ENCODE results near the gene CPXM1. TPM values are rescaled to one million over a fixed set of nuclear protein-coding genes. Genes with fewer than 3 reads are reported as not detected.

CPXM1 gene
- polyA plus RNA-seq, 1 donor: 224 TPM

DNA sequence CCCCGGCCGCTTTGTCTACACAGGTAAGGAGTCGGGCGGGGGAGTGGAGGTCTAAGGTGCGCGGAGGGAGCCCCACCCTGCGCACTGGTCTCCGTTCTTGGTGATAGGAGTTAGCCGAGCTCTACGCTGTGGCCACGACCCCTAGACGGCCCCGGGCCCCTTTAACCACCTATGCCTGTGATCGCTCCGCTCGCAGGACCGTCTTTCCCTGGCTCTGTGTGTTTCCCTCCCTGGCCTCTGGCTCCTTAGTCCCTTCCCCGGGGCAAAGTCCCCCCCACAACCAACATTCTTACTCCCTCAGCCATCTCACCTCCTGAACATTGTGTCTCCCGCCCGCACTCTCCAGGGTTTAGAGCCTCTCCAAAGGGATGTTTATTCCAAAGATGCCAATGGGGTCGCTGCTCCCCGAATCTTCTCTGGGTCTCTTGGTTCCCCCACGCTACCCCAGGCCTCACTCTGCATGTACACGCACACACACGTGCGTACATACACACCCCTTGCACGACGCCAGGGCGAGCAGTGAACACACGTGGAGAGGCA lies 50.4 kb downstream of the CPXM1 start:
- DNase-seq: no peak

DNA sequence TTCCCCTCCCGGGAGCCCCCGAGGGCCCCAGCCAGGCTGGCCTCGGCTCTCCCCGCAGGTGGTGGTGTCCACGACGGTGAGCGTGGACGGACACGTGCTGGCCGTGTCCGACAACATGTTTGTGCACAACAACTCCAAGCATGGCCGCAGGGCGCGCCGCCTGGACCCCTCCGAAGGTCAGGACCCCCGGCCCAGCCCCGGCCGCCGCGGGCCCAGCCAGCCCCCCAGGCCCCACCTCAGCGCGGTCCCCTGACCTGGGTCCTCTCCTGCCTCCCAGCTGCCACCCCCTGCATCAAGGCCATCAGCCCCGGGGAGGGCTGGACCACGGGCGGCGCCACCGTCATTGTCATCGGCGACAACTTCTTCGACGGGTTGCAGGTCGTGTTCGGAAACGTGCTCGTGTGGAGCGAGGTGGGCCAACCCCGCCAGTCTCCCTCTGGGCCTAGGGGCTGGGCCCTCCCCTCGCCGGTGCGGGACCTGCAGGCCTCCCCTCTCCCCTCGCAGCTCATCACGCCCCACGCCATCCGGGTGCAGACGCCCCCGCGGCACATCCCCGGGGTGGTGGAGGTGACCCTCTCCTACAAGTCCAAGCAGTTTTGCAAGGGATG lies 51.0 kb downstream of the CPXM1 start:
- no peak for DNase-seq

DNA sequence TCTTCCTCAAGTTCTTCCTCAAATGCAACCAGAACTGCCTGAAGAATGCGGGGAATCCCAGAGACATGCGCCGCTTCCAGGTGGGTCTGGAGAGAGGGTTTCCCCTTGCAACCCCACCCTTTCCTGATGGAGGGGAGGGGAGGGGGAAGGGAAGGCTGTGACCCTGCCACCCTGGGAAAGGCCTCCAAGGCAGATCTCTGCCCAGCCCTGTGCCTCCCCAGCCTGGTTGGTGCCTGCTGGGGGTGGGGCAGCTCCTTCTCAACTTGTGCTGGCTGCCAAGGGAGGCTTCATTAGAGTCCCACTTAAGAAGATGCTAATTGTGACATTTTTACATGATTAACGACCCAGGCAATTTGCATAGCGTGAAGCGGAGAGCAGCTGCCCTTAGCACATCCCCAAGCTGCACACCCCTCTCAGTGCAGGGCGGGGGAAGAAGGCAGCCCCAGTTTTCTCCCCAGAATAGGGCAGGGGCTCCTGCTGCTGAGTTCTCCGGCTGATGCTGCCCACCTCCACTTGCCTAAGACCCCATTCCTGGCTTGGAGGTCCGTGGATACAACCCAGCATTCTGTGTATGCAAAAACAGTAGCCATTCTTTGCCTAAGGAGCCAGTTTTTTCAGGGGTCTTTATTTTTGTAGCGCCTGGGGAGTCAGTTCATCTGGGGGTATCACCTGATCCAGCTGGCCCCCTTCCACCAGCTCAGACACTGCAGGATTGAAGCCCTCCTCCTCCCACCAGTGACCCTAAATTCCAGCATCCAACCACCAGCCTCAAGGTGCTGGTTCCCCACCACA lies 51.7 kb downstream of the CPXM1 start:
- DNase-seq: no peak

DNA sequence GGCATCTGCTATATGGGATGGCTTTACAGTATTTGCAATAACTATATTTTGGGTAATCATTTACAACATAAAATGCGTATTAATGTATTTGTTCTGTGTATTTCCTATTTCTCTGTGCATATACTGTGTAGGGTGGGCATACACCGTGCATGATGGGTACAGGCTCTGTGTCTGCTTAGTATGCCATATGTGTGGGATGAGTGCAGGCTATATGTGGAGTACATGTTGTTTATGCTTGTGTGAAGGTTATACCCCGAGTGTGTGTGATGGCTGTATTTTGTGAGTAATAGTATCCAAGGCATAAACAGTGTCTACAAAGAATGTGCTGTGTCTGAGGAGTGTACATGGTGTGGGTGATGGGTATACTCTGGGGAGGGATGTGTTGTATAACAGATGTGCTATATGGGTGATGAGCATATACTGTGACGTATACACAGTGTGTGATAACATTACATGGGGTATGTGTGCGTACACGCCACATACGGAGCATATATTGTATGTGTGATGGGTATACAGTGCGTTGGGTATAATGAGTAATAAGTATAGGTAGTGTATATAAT lies 52.7 kb downstream of the CPXM1 start:
- no peak for DNase-seq

DNA sequence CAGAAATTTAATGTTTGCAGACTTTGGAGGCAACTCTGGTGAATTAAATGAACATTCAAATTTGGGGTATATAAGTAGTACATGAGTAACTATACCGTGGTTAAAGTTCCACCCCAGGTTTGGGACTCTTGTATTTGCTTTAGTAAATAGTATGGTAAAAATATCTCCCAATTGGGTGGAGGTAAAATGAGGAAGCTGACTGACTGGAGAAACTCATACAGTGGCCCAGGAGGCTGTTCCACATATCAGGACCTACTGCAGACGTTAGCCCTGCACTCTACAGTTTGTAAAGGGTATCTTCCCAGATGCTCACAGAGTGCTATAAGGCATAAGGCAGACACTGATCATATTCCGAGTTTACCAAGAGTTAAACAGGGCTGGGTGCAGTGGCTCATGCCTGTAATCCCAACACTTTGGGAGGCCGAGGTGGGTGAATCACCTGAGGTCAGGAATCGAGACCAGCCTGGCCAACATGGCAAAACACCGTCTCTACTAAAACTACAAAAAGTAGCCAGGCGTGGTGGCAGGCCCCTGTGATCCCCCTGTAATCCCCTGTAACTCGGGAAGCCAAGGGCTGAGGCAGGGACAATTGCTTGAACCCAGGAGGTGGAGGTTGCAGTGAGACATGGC lies 53.7 kb downstream of the CPXM1 start:
- no peak for DNase-seq

DNA sequence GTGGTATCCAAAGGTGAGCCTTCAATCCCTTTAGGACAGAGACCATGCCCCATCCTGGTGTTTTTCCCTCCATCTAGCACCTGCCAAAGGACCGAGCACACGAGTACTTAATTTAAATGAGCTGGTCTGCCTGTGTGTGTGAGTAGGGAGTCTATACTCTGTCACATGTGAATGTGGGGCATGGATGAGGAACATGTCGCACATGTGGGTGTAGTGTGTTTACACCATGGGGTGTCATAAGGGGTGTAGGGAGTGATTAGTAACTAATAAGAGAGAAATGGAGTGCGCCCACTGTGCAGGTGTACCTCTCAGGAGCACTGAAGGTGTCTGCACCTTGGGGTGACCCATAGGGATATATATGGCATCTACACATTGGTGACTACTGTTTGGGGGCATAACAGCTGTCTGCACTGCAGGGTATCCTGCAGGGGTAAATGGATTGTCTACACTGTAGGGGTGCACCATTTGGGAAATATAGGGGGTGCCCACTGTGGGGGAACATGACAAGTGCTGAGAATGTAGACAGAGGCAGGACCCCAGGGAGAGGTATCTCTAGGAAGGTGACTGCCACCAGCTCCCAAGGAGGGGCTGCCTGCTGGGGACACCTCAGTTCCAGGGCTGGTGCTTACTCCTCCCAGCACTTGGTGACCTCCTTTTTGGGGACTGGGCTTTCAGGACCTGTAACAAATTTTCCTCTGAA lies 54.3 kb downstream of the CPXM1 start:
- DNase-seq: no peak

DNA sequence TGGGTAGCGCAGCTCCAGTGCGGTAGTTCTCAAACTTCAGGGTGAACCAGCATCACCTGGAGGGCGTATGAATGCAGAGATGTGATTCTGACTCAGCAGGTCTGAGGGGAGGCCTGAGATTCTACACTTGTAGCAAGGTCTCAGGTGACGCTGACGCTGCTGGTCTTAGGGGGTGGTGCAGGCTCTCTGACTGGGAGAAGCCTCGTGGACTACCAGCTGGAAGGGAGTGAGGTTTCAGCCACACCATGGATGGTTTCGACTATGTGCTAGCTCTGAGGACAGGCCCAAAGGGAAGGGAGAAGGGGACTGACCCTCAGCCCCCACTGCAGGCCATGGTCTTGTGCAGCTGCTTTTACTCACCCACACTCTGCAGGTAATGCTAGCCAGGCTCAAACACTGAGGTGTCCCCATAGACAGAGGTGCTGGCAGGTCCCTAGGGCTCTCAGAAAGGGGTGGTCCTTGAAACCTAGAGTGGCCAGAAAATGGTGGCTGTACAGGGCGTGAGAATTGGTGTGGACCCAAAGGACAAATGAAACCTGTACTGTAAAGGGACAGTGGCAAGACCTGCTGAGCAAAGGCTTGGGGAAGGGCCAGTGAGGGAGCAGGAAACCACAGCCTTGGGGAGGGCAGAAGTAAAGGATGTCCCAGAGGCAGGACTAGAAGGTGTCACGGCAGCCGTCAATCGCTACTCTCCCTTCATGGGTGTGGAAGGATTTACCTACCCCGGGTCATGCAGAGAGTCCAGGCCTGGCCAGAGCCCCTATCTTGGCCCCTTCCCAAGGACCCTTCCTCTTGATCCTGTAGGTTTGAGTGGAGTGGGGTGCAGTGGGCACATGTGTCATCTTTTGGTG lies 55.1 kb downstream of the CPXM1 start:
- DNase-seq: no peak

Other genes starting within 250 kb of the CPXM1 start
- gene NOP56, start 148.0 kb downstream of the CPXM1 start, polyA plus RNA-seq (ENCODE audit: insufficient read length): 305 TPM
- gene IDH3B, start 136.4 kb downstream of the CPXM1 start, polyA plus RNA-seq (ENCODE audit: insufficient read length): 134 TPM
- gene EBF4, start 107.8 kb downstream of the CPXM1 start, polyA plus RNA-seq (ENCODE audit: insufficient read length): 31.4 TPM
- gene C20orf141, start 14.4 kb upstream of the CPXM1 start, polyA plus RNA-seq (ENCODE audit: insufficient read length): not detected
- gene TMEM239, start 15.7 kb upstream of the CPXM1 start, polyA plus RNA-seq (ENCODE audit: insufficient read length): 0.03 TPM
- gene PCED1A, start 40.0 kb upstream of the CPXM1 start, polyA plus RNA-seq (ENCODE audit: insufficient read length): 56.3 TPM
- gene VPS16, start 40.1 kb upstream of the CPXM1 start, polyA plus RNA-seq (ENCODE audit: insufficient read length): 36.9 TPM
- 103 TPM for gene PTPRA, start 72.9 kb upstream of the CPXM1 start, polyA plus RNA-seq (ENCODE audit: insufficient read length)
- gene GNRH2, start 243.0 kb upstream of the CPXM1 start, polyA plus RNA-seq (ENCODE audit: insufficient read length): 0.73 TPM
- 48.0 TPM for gene MRPS26, start 245.4 kb upstream of the CPXM1 start, polyA plus RNA-seq (ENCODE audit: insufficient read length)

Data from left kidney (tissue), 2 donors.